PC-3 (cell line): ENCODE measurements around the gene ARHGEF7.
"Not testable (repeated sequence)": the region's sequence is repeated elsewhere in the genome, so short reads cannot be mapped to it uniquely, and the experiment has no call there.

Source experiments
- CTCF ChIP-seq: fragments of 300-600 bp; sonication (generic); conservative IDR thresholded peaks from 2 replicates; pipeline ENCODE4 v1.5.1; 2017; ENCODE audit warnings: antibody characterized with exemption, low read depth, mild to moderate bottlenecking, low read length
- EZH2 ChIP-seq: fragments of 300-600 bp; sonication (generic); IDR thresholded peaks from one replicate; pipeline ENCODE4 v1.6.1; 2017; ENCODE audit warnings: antibody characterized with exemption, mild to moderate bottlenecking, low read length; ENCODE audit not compliant: unreplicated experiment
- EZH2phosphoT487 ChIP-seq: fragments of 300-600 bp; sonication (generic); IDR thresholded peaks from 2 replicates; pipeline ENCODE4 v1.6.1; 2018; ENCODE audit warnings: mild to moderate bottlenecking, antibody characterized with exemption, low read length, borderline replicate concordance

GRCh38 chr13:111257899-111258298 lies 142.8 kb downstream of the ARHGEF7 start:
- not testable (repeated sequence) for TF ChIP-seq EZH2, CTCF, EZH2phosphoT487
